SK-N-SH (cell line): ENCODE data around the gene GTF3A.

Experiments
- CTCF ChIP-seq: fragments of 200-600 bp; sonication (generic); IDR thresholded peaks from 2 replicates; pipeline ENCODE4 v1.6.1; 2017; ENCODE audit warnings: antibody characterized with exemption, mild to moderate bottlenecking, moderate library complexity
- POLR2AphosphoS5 ChIP-seq: IDR thresholded peaks from 2 replicates; pipeline ENCODE4 v1.6.1; 2012; ENCODE audit warnings: low read depth, low read length
- TF ChIP-seq, protein P1 (sequence below): IDR thresholded peaks from 2 replicates; pipeline ENCODE4 v1.4.0; 2012; ENCODE audit warnings: low read depth

DNA sequence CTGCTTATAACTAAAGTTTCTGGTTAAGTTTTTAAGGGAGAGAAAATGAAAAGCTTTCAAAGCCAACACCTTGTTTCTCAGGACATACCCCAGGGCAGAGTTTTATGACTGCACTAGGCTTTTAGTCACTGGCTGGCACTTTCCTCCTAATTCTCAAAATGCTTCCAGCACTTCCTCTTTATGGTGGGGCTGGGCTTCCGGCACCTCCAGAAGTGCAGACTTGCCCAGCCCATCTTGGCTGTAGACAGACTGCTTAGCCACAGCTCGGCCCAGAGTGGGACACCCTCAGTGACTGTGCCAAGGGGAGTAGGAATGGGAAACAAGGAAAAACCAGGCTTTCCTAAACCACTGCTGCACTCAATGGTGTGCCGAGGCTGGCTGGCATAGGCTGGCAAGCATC is 23.2 kb upstream of the GTF3A start:
- TF ChIP-seq CTCF (no peak), POLR2AphosphoS5 (no peak)
- TF ChIP-seq, protein P1, sequence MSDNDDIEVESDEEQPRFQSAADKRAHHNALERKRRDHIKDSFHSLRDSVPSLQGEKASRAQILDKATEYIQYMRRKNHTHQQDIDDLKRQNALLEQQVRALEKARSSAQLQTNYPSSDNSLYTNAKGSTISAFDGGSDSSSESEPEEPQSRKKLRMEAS, result no peak
